Skeletal muscle cell (primary cell): ENCODE measurements around the gene LDLR.
"Not testable (repeated sequence)": the region's sequence is repeated elsewhere in the genome, so short reads cannot be mapped to it uniquely, and the experiment has no call there.

Experiments used
- DNase-seq: peaks from one replicate; pipeline ENCODE4 v3.0.0-alpha.2; 2010; ENCODE audit warnings: low read depth
- H3K4me3 ChIP-seq: 2 replicates; pipeline ENCODE4 v1.5.1; 2011; ENCODE audit warnings: low read depth, mild to moderate bottlenecking, control low read depth, low read length, moderate library complexity

LDLR gene

GRCh38 chr19:11067356-11068113, 21.7 kb upstream of the LDLR start:
- no peak for DNase-seq

GRCh38 chr19:11069561-11069960, 19.7 kb upstream of the LDLR start:
- DNase-seq, result no peak
- H3K4me3 ChIP-seq, result no peak overlapping the region

More at GRCh38 chr19:11067356-11068113, 21.7 kb upstream of the LDLR start:
- no peak overlapping the region for H3K4me3 ChIP-seq

GRCh38 chr19:11070123-11070522, 19.1 kb upstream of the LDLR start:
- DNase-seq, result no peak
- no peak overlapping the region for H3K4me3 ChIP-seq

GRCh38 chr19:11073568-11073967, 15.7 kb upstream of the LDLR start:
- no peak overlapping the region for H3K4me3 ChIP-seq
- DNase-seq, result no peak

GRCh38 chr19:11076792-11077191, 12.5 kb upstream of the LDLR start:
- H3K4me3 ChIP-seq, DNase-seq: not testable (repeated sequence)

- DNase-seq, result no peak
- H3K4me3 ChIP-seq, result no peak overlapping the region
These were observed 10.4 kb upstream of the LDLR start for GRCh38 chr19:11078893-11079292.

GRCh38 chr19:11079999-11080398, 9.3 kb upstream of the LDLR start:
- DNase-seq, result no peak
- H3K4me3 ChIP-seq, result no peak overlapping the region

- no peak overlapping the region for H3K4me3 ChIP-seq
These were observed 1.3 kb upstream of the LDLR start for GRCh38 chr19:11087870-11088505.

GRCh38 chr19:11088506-11089253, 583 bp upstream of the LDLR start:
- no peak for DNase-seq

More at GRCh38 chr19:11087870-11088505, 1.3 kb upstream of the LDLR start:
- no peak for DNase-seq

GRCh38 chr19:11090014-11090263, 676 bp downstream of the LDLR start:
- peak overlapping the region; percentile 95 for H3K4me3 ChIP-seq
- DNase-seq, result not testable (repeated sequence)

More at GRCh38 chr19:11088506-11089253, 583 bp upstream of the LDLR start:
- peak overlapping the region; percentile 95 for H3K4me3 ChIP-seq

GRCh38 chr19:11090264-11090996, 1.2 kb downstream of the LDLR start:
- peak overlapping the region; percentile 95 for H3K4me3 ChIP-seq
- DNase-seq, result peak; percentile 83

GRCh38 chr19:11090997-11091702, 1.9 kb downstream of the LDLR start:
- DNase-seq, result no peak
- peak overlapping the region; percentile 95 for H3K4me3 ChIP-seq

- peak overlapping the region; percentile 95 for H3K4me3 ChIP-seq
- DNase-seq, result peak; percentile 53
These were observed 2.5 kb downstream of the LDLR start for GRCh38 chr19:11091703-11092153.

GRCh38 chr19:11092181-11092538, 2.9 kb downstream of the LDLR start:
- peak overlapping the region; percentile 95 for H3K4me3 ChIP-seq
- DNase-seq, result no peak

- H3K4me3 ChIP-seq, result no peak overlapping the region
- DNase-seq, result no peak
These were observed 4.5 kb downstream of the LDLR start for GRCh38 chr19:11093689-11094238.

- peak overlapping the region; percentile 13 for H3K4me3 ChIP-seq
- no peak for DNase-seq
These were observed 5.2 kb downstream of the LDLR start for GRCh38 chr19:11094520-11094894.

GRCh38 chr19:11096210-11096841, 7.1 kb downstream of the LDLR start:
- DNase-seq, result no peak
- no peak overlapping the region for H3K4me3 ChIP-seq

- DNase-seq, H3K4me3 ChIP-seq: not testable (repeated sequence)
These were observed 8.1 kb downstream of the LDLR start for GRCh38 chr19:11097367-11097766.

GRCh38 chr19:11098327-11098726, 9.1 kb downstream of the LDLR start:
- no peak overlapping the region for H3K4me3 ChIP-seq
- no peak for DNase-seq
